Umbilical cord (tissue), 1 donor: Measurements from ENCODE around the gene SULT1A3. TPM values are rescaled to one million over a fixed set of nuclear protein-coding genes. Genes with fewer than 3 reads are reported as not detected.

Experiments
- total RNA-seq: library from RNA; depleted of rRNA; stranded (reverse); fragments of >200 nt; gene quantifications from one replicate; pipeline ENCODE4 v1.2.3, GENCODE V29; 2014; ENCODE audit warnings: low replicate concordance; ENCODE audit not compliant: insufficient read depth

Gene SULT1A3
- total RNA-seq, 1 donor from 2014 or later = 5.1 TPM

Other genes starting within 250 kb of the SULT1A3 start
- gene TMEM219, start 237.2 kb upstream of the SULT1A3 start, total RNA-seq = 26.7 TPM
- gene TAOK2, start 225.4 kb upstream of the SULT1A3 start, total RNA-seq = 31.8 TPM
- gene HIRIP3, start 203.6 kb upstream of the SULT1A3 start, total RNA-seq = 1.4 TPM
- gene INO80E, start 203.0 kb upstream of the SULT1A3 start, total RNA-seq = 8.9 TPM
- 0.48 TPM for gene DOC2A, start 188.2 kb upstream of the SULT1A3 start, total RNA-seq
- 8.9 TPM for gene C16orf92, start 176.1 kb upstream of the SULT1A3 start, total RNA-seq
- gene TLCD3B, start 168.0 kb upstream of the SULT1A3 start, total RNA-seq = not detected
- gene ALDOA, start 133.5 kb upstream of the SULT1A3 start, total RNA-seq = 321 TPM
- 46.5 TPM for gene PPP4C, start 123.3 kb upstream of the SULT1A3 start, total RNA-seq
- 0.48 TPM for gene TBX6, start 107.3 kb upstream of the SULT1A3 start, total RNA-seq
- 23.6 TPM for gene YPEL3, start 103.0 kb upstream of the SULT1A3 start, total RNA-seq
- not detected for gene GDPD3, start 85.7 kb upstream of the SULT1A3 start, total RNA-seq
- 23.8 TPM for gene MAPK3, start 76.0 kb upstream of the SULT1A3 start, total RNA-seq
- gene CORO1A, start 15.7 kb upstream of the SULT1A3 start, total RNA-seq = 22.9 TPM
- gene BOLA2B, start 5.6 kb upstream of the SULT1A3 start, total RNA-seq = 110 TPM
- gene SLX1A, start 5.4 kb upstream of the SULT1A3 start, total RNA-seq = 10.8 TPM
- gene NPIPB13, start 49.2 kb downstream of the SULT1A3 start, total RNA-seq = 0.24 TPM
- 20.9 TPM for gene CD2BP2, start 156.1 kb downstream of the SULT1A3 start, total RNA-seq
- 35.6 TPM for gene TBC1D10B, start 171.2 kb downstream of the SULT1A3 start, total RNA-seq
- not detected for gene MYL11, start 175.5 kb downstream of the SULT1A3 start, total RNA-seq
- gene SEPTIN1, start 183.3 kb downstream of the SULT1A3 start, total RNA-seq = 8.9 TPM
- 14.2 TPM for gene ZNF48, start 196.2 kb downstream of the SULT1A3 start, total RNA-seq
- gene ZNF771, start 208.4 kb downstream of the SULT1A3 start, total RNA-seq = 12.0 TPM
- 10.1 TPM for gene DCTPP1, start 230.8 kb downstream of the SULT1A3 start, total RNA-seq
- 6.3 TPM for gene SEPHS2, start 246.6 kb downstream of the SULT1A3 start, total RNA-seq